ENCODE results near the gene VPREB3.

GRCh38 chr22:23742505-23743264 lies 11.5 kb downstream of the VPREB3 start:
- TF ChIP-seq CTCF (IDR thresholded peaks at IDR 0.05): no peak
- TF ChIP-seq POLR2A (IDR thresholded peaks at IDR 0.05): no peak
- no peak for TF ChIP-seq EP300 (IDR thresholded peaks at IDR 0.05)
